Measurements from ENCODE around the gene MPP2.
"Not testable (repeated sequence)": the region's sequence is repeated elsewhere in the genome, so short reads cannot be mapped to it uniquely, and the experiment has no call there.

MPP2 gene

GRCh38 chr17:43844241-43844640 lies 63.1 kb downstream of the MPP2 start:
- no peak for DNase-seq

- no peak for DNase-seq
These were observed 64.4 kb downstream of the MPP2 start for GRCh38 chr17:43842975-43843325.

GRCh38 chr17:43842091-43842974 lies 65.0 kb downstream of the MPP2 start:
- DNase-seq: not testable (repeated sequence)

- DNase-seq: no peak
These were observed 66.1 kb downstream of the MPP2 start for GRCh38 chr17:43841282-43841681.

- no peak for DNase-seq
These were observed 66.5 kb downstream of the MPP2 start for GRCh38 chr17:43840814-43841213.

GRCh38 chr17:43839670-43840108 lies 67.6 kb downstream of the MPP2 start:
- no peak for DNase-seq

- DNase-seq: no peak
These were observed 73.2 kb downstream of the MPP2 start for GRCh38 chr17:43834106-43834505.

- DNase-seq: no peak
These were observed 74.1 kb downstream of the MPP2 start, which contains the start of gene MPP3 for GRCh38 chr17:43832976-43833829. TSS of gene MPP3 (minus strand) at chr17:43833146. CDS start at chr17:43831906, 1,240 bp downstream.

GRCh38 chr17:43832168-43832975 lies 75.0 kb downstream of the MPP2 start:
- DNase-seq: no peak

- DNase-seq: no peak
These were observed 75.7 kb downstream of the MPP2 start for GRCh38 chr17:43831633-43832032.

GRCh38 chr17:43830510-43831140 lies 76.7 kb downstream of the MPP2 start:
- DNase-seq: no peak

- DNase-seq: no peak
These were observed 77.6 kb downstream of the MPP2 start for GRCh38 chr17:43829738-43830137.

GRCh38 chr17:43827596-43827995 lies 79.7 kb downstream of the MPP2 start:
- DNase-seq: no peak

- DNase-seq: no peak
These were observed 81.1 kb downstream of the MPP2 start for GRCh38 chr17:43826206-43826605.

GRCh38 chr17:43825567-43825966 lies 81.8 kb downstream of the MPP2 start:
- no peak for DNase-seq

Data from KG1 (cell line).